Ovary (tissue), 3 donors: ENCODE measurements around the gene CNGA1.

ENCODE experiments used
- EP300 ChIP-seq: sonication (generic); formaldehyde crosslinking; IDR thresholded peaks from one replicate; pipeline ENCODE4 v1.6.1; 2017; ENCODE audit warnings: antibody characterized with exemption
- POLR2A ChIP-seq: fragments of 450-650 bp; IDR thresholded peaks from one replicate; pipeline ENCODE4 v1.6.1; 2017; ENCODE audit warnings: antibody characterized with exemption, mild to moderate bottlenecking, moderate library complexity
- TF ChIP-seq, protein P1 (sequence below), 3 donors: fragments of 450-650 bp in 2 of 3; fragments of 200-600 bp in 1 of 3; IDR thresholded peaks; one replicate each; pipeline versions ENCODE4 v1.5.1 to v1.8.0; 2016 to 2022; ENCODE audit warnings: antibody characterized with exemption in 3 of 3, mild to moderate bottlenecking in 1 of 3
- donor health status: DM: no; HTN: no; CAD: no.

DNA sequence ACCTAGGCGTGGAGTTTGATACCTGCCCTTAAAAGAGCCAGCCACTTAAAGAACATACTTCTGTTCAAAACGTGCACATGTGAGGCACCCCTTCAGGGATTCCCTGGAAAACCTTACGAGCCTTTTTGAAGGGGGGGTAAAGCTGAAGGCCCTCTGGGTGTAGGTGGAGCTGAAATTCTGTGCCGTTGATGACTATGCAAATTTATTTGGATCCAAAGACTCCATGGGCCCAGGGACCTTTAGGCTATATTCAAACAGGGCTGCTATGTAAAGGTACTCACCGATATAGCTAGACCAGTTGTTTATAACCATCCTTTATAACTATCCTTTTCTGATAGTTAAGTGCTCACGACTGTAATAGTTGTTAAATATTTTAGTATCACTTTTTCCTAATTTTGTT is 61.8 kb downstream of the CNGA1 start:
- TF ChIP-seq POLR2A (no peak), EP300 (no peak)
- TF ChIP-seq, protein P1, sequence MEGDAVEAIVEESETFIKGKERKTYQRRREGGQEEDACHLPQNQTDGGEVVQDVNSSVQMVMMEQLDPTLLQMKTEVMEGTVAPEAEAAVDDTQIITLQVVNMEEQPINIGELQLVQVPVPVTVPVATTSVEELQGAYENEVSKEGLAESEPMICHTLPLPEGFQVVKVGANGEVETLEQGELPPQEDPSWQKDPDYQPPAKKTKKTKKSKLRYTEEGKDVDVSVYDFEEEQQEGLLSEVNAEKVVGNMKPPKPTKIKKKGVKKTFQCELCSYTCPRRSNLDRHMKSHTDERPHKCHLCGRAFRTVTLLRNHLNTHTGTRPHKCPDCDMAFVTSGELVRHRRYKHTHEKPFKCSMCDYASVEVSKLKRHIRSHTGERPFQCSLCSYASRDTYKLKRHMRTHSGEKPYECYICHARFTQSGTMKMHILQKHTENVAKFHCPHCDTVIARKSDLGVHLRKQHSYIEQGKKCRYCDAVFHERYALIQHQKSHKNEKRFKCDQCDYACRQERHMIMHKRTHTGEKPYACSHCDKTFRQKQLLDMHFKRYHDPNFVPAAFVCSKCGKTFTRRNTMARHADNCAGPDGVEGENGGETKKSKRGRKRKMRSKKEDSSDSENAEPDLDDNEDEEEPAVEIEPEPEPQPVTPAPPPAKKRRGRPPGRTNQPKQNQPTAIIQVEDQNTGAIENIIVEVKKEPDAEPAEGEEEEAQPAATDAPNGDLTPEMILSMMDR (IDR thresholded peaks at IDR 0.05), result no peak
